Measurements from ENCODE around the gene TMEM108. TPM values are rescaled to one million over a fixed set of nuclear protein-coding genes. Genes with fewer than 3 reads are reported as not detected.

Gene TMEM108
- total RNA-seq, 6 experiments from 2014 or later = 0.10 to 0.20 TPM; not detected in 4

GRCh38 chr3:133112666-133113065 lies 74.5 kb downstream of the TMEM108 start:
- H3K36me3 ChIP-seq = no peaks in the 10 kb centered on the region
- H3K4me3 ChIP-seq = no peak overlapping the region
- intact Hi-C loops (cut with DNase I) = no loop called here
- no peak overlapping the region for H3K27ac ChIP-seq
- no peaks in the 10 kb centered on the region for H3K4me1 ChIP-seq
- no peak for TF ChIP-seq POLR2A (IDR thresholded peaks at IDR 0.05)
- TF ChIP-seq, protein P1, sequence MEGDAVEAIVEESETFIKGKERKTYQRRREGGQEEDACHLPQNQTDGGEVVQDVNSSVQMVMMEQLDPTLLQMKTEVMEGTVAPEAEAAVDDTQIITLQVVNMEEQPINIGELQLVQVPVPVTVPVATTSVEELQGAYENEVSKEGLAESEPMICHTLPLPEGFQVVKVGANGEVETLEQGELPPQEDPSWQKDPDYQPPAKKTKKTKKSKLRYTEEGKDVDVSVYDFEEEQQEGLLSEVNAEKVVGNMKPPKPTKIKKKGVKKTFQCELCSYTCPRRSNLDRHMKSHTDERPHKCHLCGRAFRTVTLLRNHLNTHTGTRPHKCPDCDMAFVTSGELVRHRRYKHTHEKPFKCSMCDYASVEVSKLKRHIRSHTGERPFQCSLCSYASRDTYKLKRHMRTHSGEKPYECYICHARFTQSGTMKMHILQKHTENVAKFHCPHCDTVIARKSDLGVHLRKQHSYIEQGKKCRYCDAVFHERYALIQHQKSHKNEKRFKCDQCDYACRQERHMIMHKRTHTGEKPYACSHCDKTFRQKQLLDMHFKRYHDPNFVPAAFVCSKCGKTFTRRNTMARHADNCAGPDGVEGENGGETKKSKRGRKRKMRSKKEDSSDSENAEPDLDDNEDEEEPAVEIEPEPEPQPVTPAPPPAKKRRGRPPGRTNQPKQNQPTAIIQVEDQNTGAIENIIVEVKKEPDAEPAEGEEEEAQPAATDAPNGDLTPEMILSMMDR (IDR thresholded peaks at IDR 0.05) = no peak
- H3K27me3 ChIP-seq = no peaks in the 10 kb centered on the region
- no peaks in the 10 kb centered on the region for H3K9me3 ChIP-seq
- DNase-seq (no peak), ATAC-seq (no peak)
- 67% methylated on average over 2 of the region's 2 CpGs for whole genome bisulfite sequencing (ENCODE audit: insufficient coverage, low coverage, low lambda C conversion rate, missing lambda C conversion rate)

DNA sequence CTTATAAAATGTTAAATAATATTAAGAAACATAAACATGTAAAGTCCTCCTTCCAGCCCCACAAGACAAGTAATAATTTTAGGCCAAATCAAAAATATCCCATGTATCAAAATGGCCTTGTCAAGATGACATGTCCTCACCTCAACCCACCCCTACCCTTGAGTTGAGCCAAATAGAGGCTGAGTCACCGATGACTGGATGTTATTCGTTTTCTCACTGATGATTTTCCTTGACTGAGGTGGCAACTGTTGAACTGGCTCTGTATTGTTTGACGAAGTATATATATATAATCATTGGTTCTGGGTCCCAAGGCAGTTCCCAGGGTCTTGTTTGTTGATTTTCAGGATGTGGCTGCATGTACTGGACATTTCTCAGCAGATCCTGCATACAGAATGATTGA lies 75.3 kb downstream of the TMEM108 start:
- ATAC-seq (no peak), DNase-seq (no peak)
- H3K27me3 ChIP-seq = no peaks in the 10 kb centered on the region
- H3K9me3 ChIP-seq = no peaks in the 10 kb centered on the region
- no peak overlapping the region for H3K27ac ChIP-seq
- intact Hi-C loops (cut with DNase I) = no loop called here
- H3K4me3 ChIP-seq = no peak overlapping the region
- TF ChIP-seq, protein P1 (IDR thresholded peaks at IDR 0.05) = no peak
- TF ChIP-seq POLR2A (IDR thresholded peaks at IDR 0.05) = no peak
- H3K4me1 ChIP-seq = no peaks in the 10 kb centered on the region
- no peaks in the 10 kb centered on the region for H3K36me3 ChIP-seq
- 39% methylated on average over 3 of the region's 3 CpGs for WGBS (ENCODE audit: insufficient coverage, low coverage, low lambda C conversion rate, missing lambda C conversion rate)

- ATAC-seq (no peak), DNase-seq (no peak)
- Histone ChIP-seq H3K9me3 (no peaks in the 10 kb centered on the region), H3K36me3 (no peaks in the 10 kb centered on the region), H3K4me1 (no peaks in the 10 kb centered on the region), H3K4me3 (no peak overlapping the region), H3K27me3 (no peaks in the 10 kb centered on the region), H3K27ac (no peak overlapping the region)
- 66% methylated on average over 3 of the region's 3 CpGs for WGBS (ENCODE audit: insufficient coverage, low coverage, low lambda C conversion rate, missing lambda C conversion rate)
- TF ChIP-seq, protein P1 (IDR thresholded peaks at IDR 0.05) = no peak
- no peak for TF ChIP-seq POLR2A (IDR thresholded peaks at IDR 0.05)
- intact Hi-C loops (cut with DNase I) = no loop called here
Observed at GRCh38 chr3:133113927-133114597, 75.9 kb downstream of the TMEM108 start.

DNA sequence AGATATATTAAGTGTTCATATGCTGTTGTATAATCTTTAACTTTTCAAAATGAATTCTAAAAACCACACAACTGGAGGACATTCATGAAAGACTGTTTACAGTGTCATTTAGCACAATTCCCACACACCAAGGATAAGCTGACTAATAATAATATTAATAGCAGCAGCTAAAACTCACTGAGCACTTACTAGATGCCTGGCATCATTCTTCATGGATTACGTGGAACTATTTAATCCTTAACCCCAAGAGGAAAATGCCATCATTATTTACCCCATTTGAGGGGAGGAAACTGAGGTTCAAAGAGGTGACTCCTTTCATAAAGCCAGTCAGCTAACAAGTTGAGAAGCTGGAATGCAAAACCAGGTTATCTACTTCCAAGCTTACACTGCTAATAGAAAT lies 77.0 kb downstream of the TMEM108 start:
- no peak for DNase-seq
- intact Hi-C loops (cut with DNase I) = no loop called here
- WGBS (ENCODE audit: insufficient coverage, low coverage, low lambda C conversion rate, missing lambda C conversion rate) = 85% methylated on average over 1 of the region's 1 CpG
- Histone ChIP-seq H3K4me1 (no peaks in the 10 kb centered on the region), H3K27me3 (no peaks in the 10 kb centered on the region), H3K36me3 (no peaks in the 10 kb centered on the region), H3K27ac (no peak overlapping the region), H3K4me3 (no peak overlapping the region), H3K9me3 (no peaks in the 10 kb centered on the region)
- TF ChIP-seq, protein P1 (IDR thresholded peaks at IDR 0.05) = no peak
- no peak for TF ChIP-seq POLR2A (IDR thresholded peaks at IDR 0.05)
- ATAC-seq = no peak

- intact Hi-C loops (cut with DNase I) = no loop called here
- TF ChIP-seq, protein P1 (IDR thresholded peaks at IDR 0.05) = no peak
- TF ChIP-seq POLR2A (IDR thresholded peaks at IDR 0.05) = no peak
- no peak for DNase-seq
Observed at GRCh38 chr3:133117342-133117741, 79.2 kb downstream of the TMEM108 start.

More at GRCh38 chr3:133117342-133117741, 79.2 kb downstream of the TMEM108 start:
- no peak overlapping the region for H3K27ac ChIP-seq
- no peak overlapping the region for H3K4me3 ChIP-seq
- H3K4me1 ChIP-seq = no peaks in the 10 kb centered on the region
- no peaks in the 10 kb centered on the region for H3K9me3 ChIP-seq
- ATAC-seq = no peak
- no peaks in the 10 kb centered on the region for H3K36me3 ChIP-seq
- no peaks in the 10 kb centered on the region for H3K27me3 ChIP-seq
